NOMO-1 treated with DMSO at 0.1 percent for 48 hours (cell line): ENCODE results near the gene PSKH1.

ENCODE experiments used
- DNase-seq: peaks from one replicate; lab custom pipeline; 2025; ENCODE audit not compliant: unreplicated experiment; lab: John Stamatoyannopoulos, UW

The PSKH1 gene

GRCh38 chr16:67977005-67977404 lies 84.0 kb downstream of the PSKH1 start:
- DNase-seq = no peak

GRCh38 chr16:67977469-67978227 lies 84.6 kb downstream of the PSKH1 start:
- DNase-seq = no peak
